Measurements from ENCODE around the gene AQP12B. TPM values are rescaled to one million over a fixed set of nuclear protein-coding genes. Genes with fewer than 3 reads are reported as not detected.

Gene AQP12B
- total and polyA plus RNA-seq, 10 of the 15 experiments (the other 5 are each of a cell fraction or from before 2014, with no cell fraction given): not detected

- TF ChIP-seq, protein P1, sequence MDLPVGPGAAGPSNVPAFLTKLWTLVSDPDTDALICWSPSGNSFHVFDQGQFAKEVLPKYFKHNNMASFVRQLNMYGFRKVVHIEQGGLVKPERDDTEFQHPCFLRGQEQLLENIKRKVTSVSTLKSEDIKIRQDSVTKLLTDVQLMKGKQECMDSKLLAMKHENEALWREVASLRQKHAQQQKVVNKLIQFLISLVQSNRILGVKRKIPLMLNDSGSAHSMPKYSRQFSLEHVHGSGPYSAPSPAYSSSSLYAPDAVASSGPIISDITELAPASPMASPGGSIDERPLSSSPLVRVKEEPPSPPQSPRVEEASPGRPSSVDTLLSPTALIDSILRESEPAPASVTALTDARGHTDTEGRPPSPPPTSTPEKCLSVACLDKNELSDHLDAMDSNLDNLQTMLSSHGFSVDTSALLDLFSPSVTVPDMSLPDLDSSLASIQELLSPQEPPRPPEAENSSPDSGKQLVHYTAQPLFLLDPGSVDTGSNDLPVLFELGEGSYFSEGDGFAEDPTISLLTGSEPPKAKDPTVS (IDR thresholded peaks at IDR 0.05; ENCODE audit: low read depth, low read length): no peak
- TF ChIP-seq, protein P2, sequence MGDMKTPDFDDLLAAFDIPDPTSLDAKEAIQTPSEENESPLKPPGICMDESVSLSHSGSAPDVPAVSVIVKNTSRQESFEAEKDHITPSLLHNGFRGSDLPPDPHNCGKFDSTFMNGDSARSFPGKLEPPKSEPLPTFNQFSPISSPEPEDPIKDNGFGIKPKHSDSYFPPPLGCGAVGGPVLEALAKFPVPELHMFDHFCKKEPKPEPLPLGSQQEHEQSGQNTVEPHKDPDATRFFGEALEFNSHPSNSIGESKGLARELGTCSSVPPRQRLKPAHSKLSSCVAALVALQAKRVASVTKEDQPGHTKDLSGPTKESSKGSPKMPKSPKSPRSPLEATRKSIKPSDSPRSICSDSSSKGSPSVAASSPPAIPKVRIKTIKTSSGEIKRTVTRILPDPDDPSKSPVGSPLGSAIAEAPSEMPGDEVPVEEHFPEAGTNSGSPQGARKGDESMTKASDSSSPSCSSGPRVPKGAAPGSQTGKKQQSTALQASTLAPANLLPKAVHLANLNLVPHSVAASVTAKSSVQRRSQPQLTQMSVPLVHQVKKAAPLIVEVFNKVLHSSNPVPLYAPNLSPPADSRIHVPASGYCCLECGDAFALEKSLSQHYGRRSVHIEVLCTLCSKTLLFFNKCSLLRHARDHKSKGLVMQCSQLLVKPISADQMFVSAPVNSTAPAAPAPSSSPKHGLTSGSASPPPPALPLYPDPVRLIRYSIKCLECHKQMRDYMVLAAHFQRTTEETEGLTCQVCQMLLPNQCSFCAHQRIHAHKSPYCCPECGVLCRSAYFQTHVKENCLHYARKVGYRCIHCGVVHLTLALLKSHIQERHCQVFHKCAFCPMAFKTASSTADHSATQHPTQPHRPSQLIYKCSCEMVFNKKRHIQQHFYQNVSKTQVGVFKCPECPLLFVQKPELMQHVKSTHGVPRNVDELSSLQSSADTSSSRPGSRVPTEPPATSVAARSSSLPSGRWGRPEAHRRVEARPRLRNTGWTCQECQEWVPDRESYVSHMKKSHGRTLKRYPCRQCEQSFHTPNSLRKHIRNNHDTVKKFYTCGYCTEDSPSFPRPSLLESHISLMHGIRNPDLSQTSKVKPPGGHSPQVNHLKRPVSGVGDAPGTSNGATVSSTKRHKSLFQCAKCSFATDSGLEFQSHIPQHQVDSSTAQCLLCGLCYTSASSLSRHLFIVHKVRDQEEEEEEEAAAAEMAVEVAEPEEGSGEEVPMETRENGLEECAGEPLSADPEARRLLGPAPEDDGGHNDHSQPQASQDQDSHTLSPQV (IDR thresholded peaks at IDR 0.05): no peak
Measured at GRCh38 chr2:240663546-240664190, 19.0 kb downstream of the AQP12B start (continued).

GRCh38 chr2:240662681-240663080, 20.0 kb downstream of the AQP12B start:
- H2AFZ ChIP-seq (ENCODE audit: control insufficient read depth, low read depth, low read length): no peak overlapping the region
- DNase-seq (ENCODE audit: low read depth, low spot score) (no peak), FAIRE-seq (no peak), ATAC-seq (no peak)
- no TSS peak for BruUV-seq (replicated peaks)
- H3K4me2 ChIP-seq (ENCODE audit: control insufficient read depth, insufficient read depth): no peak overlapping the region
- H3K79me2 ChIP-seq (ENCODE audit: control insufficient read depth, insufficient read depth, low read length): no peaks in the 10 kb centered on the region
- peaks cover 2% of the 10 kb centered on the region; the same call in 1 of the 3 replicates for H3K9me3 ChIP-seq (replicated peaks; ENCODE audit: control insufficient read depth, insufficient read depth, low read length)
- no peak overlapping the region for H3K9ac ChIP-seq (ENCODE audit: control insufficient read depth, insufficient read depth, low read length)
- no peaks in the 10 kb centered on the region; a peak in 1 of 4 replicates for H3K27me3 ChIP-seq (replicated peaks in 1 of 2; ENCODE audit: control insufficient read depth in 2 of 2, insufficient read depth in 2 of 2, low read length in 1 of 2)
- SMC1A ChIA-PET (ENCODE audit: uncharacterized antibody, unreplicated experiment): interaction anchor here (0.8 kb wide), 1 partner anchor 100 kb away, joined by 3 read pairs; no protein-coding TSS in a partner anchor
- H4K20me1 ChIP-seq (ENCODE audit: control insufficient read depth, insufficient read depth): no peaks in the 10 kb centered on the region
- no peaks in the 10 kb centered on the region for H3K4me1 ChIP-seq (ENCODE audit: control insufficient read depth, insufficient read depth, low read length)
- CTCF ChIA-PET: interaction anchor here (0.7 kb wide), 1 partner anchor 99 kb away, joined by 3 read pairs; no protein-coding TSS in a partner anchor
- intact Hi-C loops (cut with micrococcal nuclease; ENCODE audit: unreplicated experiment) (no loop called here), in situ Hi-C loops (cut with MboI) (no loop called here)
- H3K27ac ChIP-seq (ENCODE audit: control insufficient read depth, insufficient read depth): no peak overlapping the region
- H3K36me3 ChIP-seq (ENCODE audit: control insufficient read depth in 2 of 2, insufficient read depth in 2 of 2, low read length in 1 of 2): no peaks in the 10 kb centered on the region
- H3K4me3 ChIP-seq: no peak overlapping the region
- RAD21 ChIA-PET (ENCODE audit: unreplicated experiment): no interaction called here
- WGBS (ENCODE audit: insufficient coverage, insufficient replicate concordance, low lambda C conversion rate, missing lambda C conversion rate): 49% methylated on average over 3 of the region's 3 CpGs
- POLR2A ChIA-PET: interaction anchor here (0.7 kb wide), 1 partner anchor 45 kb away, joined by 3 read pairs; no protein-coding TSS in a partner anchor
- TF ChIP-seq, protein P3, sequence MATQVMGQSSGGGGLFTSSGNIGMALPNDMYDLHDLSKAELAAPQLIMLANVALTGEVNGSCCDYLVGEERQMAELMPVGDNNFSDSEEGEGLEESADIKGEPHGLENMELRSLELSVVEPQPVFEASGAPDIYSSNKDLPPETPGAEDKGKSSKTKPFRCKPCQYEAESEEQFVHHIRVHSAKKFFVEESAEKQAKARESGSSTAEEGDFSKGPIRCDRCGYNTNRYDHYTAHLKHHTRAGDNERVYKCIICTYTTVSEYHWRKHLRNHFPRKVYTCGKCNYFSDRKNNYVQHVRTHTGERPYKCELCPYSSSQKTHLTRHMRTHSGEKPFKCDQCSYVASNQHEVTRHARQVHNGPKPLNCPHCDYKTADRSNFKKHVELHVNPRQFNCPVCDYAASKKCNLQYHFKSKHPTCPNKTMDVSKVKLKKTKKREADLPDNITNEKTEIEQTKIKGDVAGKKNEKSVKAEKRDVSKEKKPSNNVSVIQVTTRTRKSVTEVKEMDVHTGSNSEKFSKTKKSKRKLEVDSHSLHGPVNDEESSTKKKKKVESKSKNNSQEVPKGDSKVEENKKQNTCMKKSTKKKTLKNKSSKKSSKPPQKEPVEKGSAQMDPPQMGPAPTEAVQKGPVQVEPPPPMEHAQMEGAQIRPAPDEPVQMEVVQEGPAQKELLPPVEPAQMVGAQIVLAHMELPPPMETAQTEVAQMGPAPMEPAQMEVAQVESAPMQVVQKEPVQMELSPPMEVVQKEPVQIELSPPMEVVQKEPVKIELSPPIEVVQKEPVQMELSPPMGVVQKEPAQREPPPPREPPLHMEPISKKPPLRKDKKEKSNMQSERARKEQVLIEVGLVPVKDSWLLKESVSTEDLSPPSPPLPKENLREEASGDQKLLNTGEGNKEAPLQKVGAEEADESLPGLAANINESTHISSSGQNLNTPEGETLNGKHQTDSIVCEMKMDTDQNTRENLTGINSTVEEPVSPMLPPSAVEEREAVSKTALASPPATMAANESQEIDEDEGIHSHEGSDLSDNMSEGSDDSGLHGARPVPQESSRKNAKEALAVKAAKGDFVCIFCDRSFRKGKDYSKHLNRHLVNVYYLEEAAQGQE (IDR thresholded peaks at IDR 0.05; ENCODE audit: low read depth, low read length): no peak
- TF ChIP-seq SIX5 (IDR thresholded peaks at IDR 0.05; ENCODE audit: low read depth, low read length, severe bottlenecking) (no peak), BCL3 (IDR thresholded peaks at IDR 0.05; ENCODE audit: borderline replicate concordance, insufficient read depth, low read depth, low read length, poor library complexity, severe bottlenecking) (no peak), NR2C2 (IDR thresholded peaks at IDR 0.05; ENCODE audit: borderline replicate concordance, control insufficient read depth, insufficient read length, low read depth) (no peak), SMAD1 (IDR thresholded peaks at IDR 0.05; ENCODE audit: low read depth, partially characterized antibody) (no peak), ZZZ3 (IDR thresholded peaks at IDR 0.05; ENCODE audit: control insufficient read depth, insufficient read length, low read depth) (no peak), PAX5 (IDR thresholded peaks at IDR 0.05; ENCODE audit: borderline replicate concordance, low read depth, low read length) (no peak), CHD1 (IDR thresholded peaks at IDR 0.05; ENCODE audit: low read depth, low read length) (no peak)
